HPDE6-E6E7 (cell line): ENCODE data around the gene HOOK2.

Experiments used
- DNase-seq: peaks from one replicate; pipeline ENCODE4 v3.0.0; 2011; ENCODE audit warnings: missing footprints; ENCODE audit errors: extremely low spot score

HOOK2 gene

GRCh38 chr19:12793290-12794195, 18.2 kb upstream of the HOOK2 start:
- DNase-seq = no peak

DNA sequence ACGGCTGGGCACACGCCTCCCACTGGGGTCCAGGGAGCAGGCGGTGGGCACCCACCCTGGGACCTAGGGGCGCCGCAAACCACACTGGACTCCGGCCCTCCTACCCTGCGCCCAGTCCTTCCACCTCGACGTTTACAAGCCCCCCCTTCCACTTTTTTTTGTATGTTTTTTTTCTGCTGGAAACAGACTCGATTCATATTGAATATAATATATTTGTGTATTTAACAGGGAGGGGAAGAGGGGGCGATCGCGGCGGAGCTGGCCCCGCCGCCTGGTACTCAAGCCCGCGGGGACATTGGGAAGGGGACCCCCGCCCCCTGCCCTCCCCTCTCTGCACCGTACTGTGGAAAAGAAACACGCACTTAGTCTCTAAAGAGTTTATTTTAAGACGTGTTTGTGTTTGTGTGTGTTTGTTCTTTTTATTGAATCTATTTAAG, 17.5 kb upstream of the HOOK2 start:
- no peak for DNase-seq

DNA sequence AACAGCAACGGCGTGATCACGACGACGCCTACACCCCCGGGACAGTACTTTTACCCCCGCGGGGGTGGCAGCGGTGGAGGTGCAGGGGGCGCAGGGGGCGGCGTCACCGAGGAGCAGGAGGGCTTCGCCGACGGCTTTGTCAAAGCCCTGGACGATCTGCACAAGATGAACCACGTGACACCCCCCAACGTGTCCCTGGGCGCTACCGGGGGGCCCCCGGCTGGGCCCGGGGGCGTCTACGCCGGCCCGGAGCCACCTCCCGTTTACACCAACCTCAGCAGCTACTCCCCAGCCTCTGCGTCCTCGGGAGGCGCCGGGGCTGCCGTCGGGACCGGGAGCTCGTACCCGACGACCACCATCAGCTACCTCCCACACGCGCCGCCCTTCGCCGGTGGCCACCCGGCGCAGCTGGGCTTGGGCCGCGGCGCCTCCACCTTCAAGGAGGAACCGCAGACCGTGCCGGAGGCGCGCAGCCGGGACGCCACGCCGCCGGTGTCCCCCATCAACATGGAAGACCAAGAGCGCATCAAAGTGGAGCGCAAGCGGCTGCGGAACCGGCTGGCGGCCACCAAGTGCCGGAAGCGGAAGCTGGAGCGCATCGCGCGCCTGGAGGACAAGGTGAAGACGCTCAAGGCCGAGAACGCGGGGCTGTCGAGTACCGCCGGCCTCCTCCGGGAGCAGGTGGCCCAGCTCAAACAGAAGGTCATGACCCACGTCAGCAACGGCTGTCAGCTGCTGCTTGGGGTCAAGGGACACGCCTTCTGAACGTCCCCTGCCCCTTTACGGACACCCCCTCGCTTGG, 16.9 kb upstream of the HOOK2 start:
- DNase-seq = no peak

GRCh38 chr19:12791345-12792050, 16.1 kb upstream of the HOOK2 start, which contains the start of gene JUNB:
Gene JUNB (plus strand): TSS chr19:12791486. CDS start chr19:12791772, 286 bp downstream.
- no peak for DNase-seq

DNA sequence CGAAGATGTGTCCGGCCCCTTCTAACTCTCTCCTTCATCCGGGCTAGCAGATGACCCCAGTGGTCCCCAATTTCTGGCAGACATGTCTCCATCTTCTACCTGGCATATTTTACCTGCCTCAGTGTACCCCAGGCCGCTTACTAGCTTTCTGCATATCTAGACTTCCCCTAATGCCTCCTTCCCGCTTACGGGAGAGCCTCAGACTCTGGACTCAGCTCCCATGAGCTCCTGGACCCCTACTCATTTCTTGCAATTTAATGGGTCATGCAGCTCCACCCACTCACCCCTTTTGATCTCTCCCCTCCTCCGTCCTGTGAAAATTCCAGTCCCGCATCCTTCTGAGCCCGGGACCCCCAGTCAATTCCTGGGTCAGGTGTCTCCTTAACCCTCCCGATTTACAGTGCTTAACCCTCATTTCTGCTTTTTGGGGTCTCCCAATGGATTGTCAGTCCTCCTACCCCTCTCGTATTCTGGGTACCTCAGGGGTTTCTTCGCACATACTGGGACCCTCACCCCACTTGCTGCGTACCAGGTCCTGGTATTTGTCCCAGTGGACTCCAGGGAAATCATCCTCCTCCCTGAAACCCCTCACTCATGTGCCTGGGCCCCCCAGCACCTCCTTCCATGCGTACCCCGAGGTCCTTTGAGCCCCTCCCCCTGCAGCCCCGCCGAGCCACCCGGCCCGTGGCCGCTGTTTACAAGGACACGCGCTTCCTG, 15.4 kb upstream of the HOOK2 start:
- DNase-seq = no peak

GRCh38 chr19:12789904-12790619, 14.7 kb upstream of the HOOK2 start:
- DNase-seq = no peak

DNA sequence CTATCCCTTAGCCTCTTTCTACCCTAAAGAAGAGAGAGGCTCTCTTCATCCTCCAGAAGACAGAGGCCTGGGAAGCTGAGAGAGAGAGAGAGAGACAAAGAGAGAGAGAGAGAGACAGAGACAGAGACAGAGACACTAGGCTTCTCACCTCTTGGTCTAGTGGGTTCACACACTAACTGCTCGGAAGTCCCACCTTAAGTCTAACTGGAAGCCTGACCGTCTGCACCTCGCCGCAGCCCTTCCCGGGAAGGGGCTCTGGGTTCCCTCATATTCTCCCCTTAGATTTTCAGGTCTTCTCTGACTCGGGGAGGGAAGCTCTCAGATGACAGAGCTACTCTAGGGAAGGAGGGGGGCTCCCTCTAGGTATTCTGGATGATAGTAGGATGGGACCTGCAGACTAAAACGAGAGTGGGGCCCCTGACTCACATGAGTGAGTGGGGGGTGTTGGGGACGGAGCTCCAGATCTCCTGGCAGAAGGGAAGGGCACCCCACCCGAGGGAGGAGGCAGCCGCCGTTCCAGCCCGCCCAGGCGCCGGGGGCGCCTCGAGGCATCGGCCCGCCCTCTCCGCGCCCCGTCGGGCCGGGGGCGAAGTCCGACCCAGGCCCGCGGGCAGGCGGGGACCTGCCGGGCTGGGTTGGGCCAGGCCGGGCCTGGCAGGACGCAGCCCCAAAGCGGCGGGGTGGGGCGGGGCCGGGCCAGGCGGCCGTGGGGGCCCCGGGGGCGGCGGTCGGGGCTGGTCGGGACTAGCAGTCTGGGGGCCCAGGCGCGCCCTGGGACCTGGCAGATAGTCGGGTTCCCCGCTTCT, 13.9 kb upstream of the HOOK2 start:
- DNase-seq = no peak

- DNase-seq = no peak
Measured at GRCh38 chr19:12788682-12789097, 13.3 kb upstream of the HOOK2 start.

GRCh38 chr19:12788042-12788681, 12.8 kb upstream of the HOOK2 start:
- DNase-seq = no peak

DNA sequence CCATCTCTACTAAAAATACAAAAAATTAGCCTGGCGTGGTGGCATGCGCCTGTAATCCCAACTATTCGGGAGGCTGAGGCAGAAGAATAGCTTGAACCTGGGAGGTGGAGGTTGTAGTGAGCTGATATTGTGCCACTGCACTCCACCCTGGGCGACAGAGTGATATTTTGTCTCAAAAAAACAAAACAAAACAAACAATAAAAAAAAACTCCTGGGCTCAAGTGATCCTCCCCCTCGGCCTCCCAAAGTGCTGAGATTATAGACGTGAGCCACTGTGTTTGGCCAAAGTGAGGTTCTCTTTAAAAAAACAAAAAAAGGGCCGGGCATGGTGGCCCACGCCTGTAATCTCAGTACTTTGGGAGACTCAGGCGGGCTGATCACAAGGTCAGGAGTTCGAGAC, 12.1 kb upstream of the HOOK2 start:
- no peak for DNase-seq

- DNase-seq = no peak
Measured at GRCh38 chr19:12786952-12787351, 11.6 kb upstream of the HOOK2 start.

GRCh38 chr19:12786141-12786870, 11.0 kb upstream of the HOOK2 start:
- DNase-seq = no peak

- DNase-seq = no peak
Measured at GRCh38 chr19:12785431-12786031, 10.2 kb upstream of the HOOK2 start.

- DNase-seq = no peak
Measured at GRCh38 chr19:12784871-12785430, 9.6 kb upstream of the HOOK2 start.

DNA sequence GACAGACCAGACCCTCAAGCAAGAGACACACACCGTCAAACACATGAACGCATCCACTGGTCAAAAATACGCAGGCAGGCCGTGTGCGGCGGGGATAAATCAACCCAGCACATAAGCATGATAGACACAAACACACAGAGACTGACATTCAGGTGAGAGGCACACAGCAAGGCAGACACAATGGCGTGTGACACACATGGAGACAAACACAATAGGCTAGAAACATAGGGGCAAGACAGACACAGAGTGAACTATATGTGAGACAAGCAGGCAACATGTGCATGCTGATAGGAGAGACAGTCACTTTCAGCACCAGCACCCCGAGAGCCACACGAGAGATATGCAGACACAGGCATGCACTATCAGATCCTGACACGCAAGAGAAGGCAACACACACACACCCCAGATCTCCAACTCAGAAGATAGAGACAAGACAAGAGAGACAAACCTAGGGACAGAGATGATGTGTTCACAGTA, 9.1 kb upstream of the HOOK2 start:
- DNase-seq = no peak

DNA sequence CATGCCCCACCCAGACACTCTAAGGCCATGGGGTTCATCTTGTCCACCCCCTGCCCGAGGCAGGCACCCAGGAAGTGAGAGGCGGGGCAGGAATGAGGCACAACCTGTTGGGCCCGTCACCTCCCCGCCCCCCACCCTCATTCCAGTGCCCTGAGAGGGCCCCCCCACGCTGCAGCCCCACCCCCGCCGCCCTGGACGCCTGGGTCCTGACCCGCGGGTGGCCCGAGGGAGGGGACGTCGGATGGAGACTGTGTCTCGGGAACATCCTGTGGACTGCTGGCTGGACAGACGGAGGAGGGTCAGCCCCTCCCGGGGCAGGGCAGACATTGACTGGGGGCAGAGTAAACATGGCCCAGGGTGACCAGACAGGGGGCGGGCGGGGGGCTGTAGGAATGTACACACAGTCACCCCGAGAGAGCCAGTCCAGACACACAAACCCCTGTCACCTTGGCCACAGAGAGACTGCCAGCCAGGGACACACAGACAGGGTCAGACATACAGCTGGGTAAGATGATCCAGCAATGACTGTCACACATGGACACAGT, 8.6 kb upstream of the HOOK2 start:
- no peak for DNase-seq

- no peak for DNase-seq
Measured at GRCh38 chr19:12783291-12783848, 8.0 kb upstream of the HOOK2 start.
